NCI-H187 (cell line): ENCODE measurements around the gene FGF9.

Experiments
- DNase-seq, 2 experiments: peaks; one replicate each; lab custom pipeline; 2025; lab: John Stamatoyannopoulos, UW

The FGF9 gene

GRCh38 chr13:21674490-21675009, 3.7 kb downstream of the FGF9 start:
- DNase-seq: peak in 1 of 2 experiments; percentile 10

- peak; percentile 54 to 58 for DNase-seq
Observed at GRCh38 chr13:21675095-21675991, 4.5 kb downstream of the FGF9 start.

- DNase-seq: no peak
Observed at GRCh38 chr13:21676611-21677021, 5.7 kb downstream of the FGF9 start.

GRCh38 chr13:21677075-21677623, 6.3 kb downstream of the FGF9 start:
- no peak for DNase-seq

- DNase-seq: no peak
Observed at GRCh38 chr13:21683034-21683733, 12.3 kb downstream of the FGF9 start.

- DNase-seq: no peak
Observed at GRCh38 chr13:21684576-21684975, 13.7 kb downstream of the FGF9 start.

GRCh38 chr13:21685485-21686064, 14.7 kb downstream of the FGF9 start:
- no peak for DNase-seq

- no peak for DNase-seq
Observed at GRCh38 chr13:21686751-21687391, 16.0 kb downstream of the FGF9 start.

GRCh38 chr13:21688056-21688455, 17.2 kb downstream of the FGF9 start:
- no peak for DNase-seq

- no peak for DNase-seq
Observed at GRCh38 chr13:21689097-21689496, 18.2 kb downstream of the FGF9 start.

GRCh38 chr13:21690955-21691354, 20.1 kb downstream of the FGF9 start:
- DNase-seq: no peak

GRCh38 chr13:21691500-21691899, 20.6 kb downstream of the FGF9 start:
- no peak for DNase-seq

- DNase-seq: no peak
Observed at GRCh38 chr13:21691928-21692327, 21.1 kb downstream of the FGF9 start.

- DNase-seq: no peak
Observed at GRCh38 chr13:21694831-21695230, 24.0 kb downstream of the FGF9 start.

GRCh38 chr13:21695546-21695945, 24.7 kb downstream of the FGF9 start:
- no peak for DNase-seq

GRCh38 chr13:21696865-21697448, 26.1 kb downstream of the FGF9 start:
- DNase-seq: no peak

GRCh38 chr13:21698817-21699679, 28.2 kb downstream of the FGF9 start:
- DNase-seq: no peak

GRCh38 chr13:21701460-21701859, 30.6 kb downstream of the FGF9 start:
- DNase-seq: no peak

GRCh38 chr13:21703846-21704245, 33.0 kb downstream of the FGF9 start:
- no peak for DNase-seq

GRCh38 chr13:21707586-21707985, 36.7 kb downstream of the FGF9 start:
- no peak for DNase-seq
